ENCODE results near the gene GDPD3.
"Not testable (repeated sequence)": the region's sequence is repeated elsewhere in the genome, so short reads cannot be mapped to it uniquely, and the experiment has no call there.

The GDPD3 gene

GRCh38 chr16:30139583-30140481 lies 26.5 kb upstream of the GDPD3 start:
- no peak for DNase-seq (ENCODE audit: extremely low read depth, low read depth)
- no peak for TF ChIP-seq CTCF (IDR thresholded peaks at IDR 0.05; ENCODE audit: low read depth, low read length)

- TF ChIP-seq CTCF (IDR thresholded peaks at IDR 0.05; ENCODE audit: low read depth, low read length), result no peak
- no peak for DNase-seq (ENCODE audit: extremely low read depth, low read depth)
Observed at GRCh38 chr16:30137897-30138296, 24.6 kb upstream of the GDPD3 start.

GRCh38 chr16:30136971-30137605 lies 23.8 kb upstream of the GDPD3 start:
- no peak for DNase-seq (ENCODE audit: extremely low read depth, low read depth)
- TF ChIP-seq CTCF (IDR thresholded peaks at IDR 0.05; ENCODE audit: low read depth, low read length), result no peak

- no peak for TF ChIP-seq CTCF (IDR thresholded peaks at IDR 0.05; ENCODE audit: low read depth, low read length)
- no peak for DNase-seq (ENCODE audit: extremely low read depth, low read depth)
Observed at GRCh38 chr16:30132591-30132990, 19.3 kb upstream of the GDPD3 start.

GRCh38 chr16:30131869-30132475 lies 18.6 kb upstream of the GDPD3 start:
- no peak for DNase-seq (ENCODE audit: extremely low read depth, low read depth)

GRCh38 chr16:30127993-30128392 lies 14.7 kb upstream of the GDPD3 start:
- DNase-seq (ENCODE audit: extremely low read depth, low read depth), result no peak
- no peak for TF ChIP-seq CTCF (IDR thresholded peaks at IDR 0.05; ENCODE audit: low read depth, low read length)

More at GRCh38 chr16:30131869-30132475, 18.6 kb upstream of the GDPD3 start:
- no peak for TF ChIP-seq CTCF (IDR thresholded peaks at IDR 0.05; ENCODE audit: low read depth, low read length)

GRCh38 chr16:30125690-30126089 lies 12.4 kb upstream of the GDPD3 start:
- DNase-seq (ENCODE audit: extremely low read depth, low read depth), result not testable (repeated sequence)

All from AG09319 (cell line).